ENCODE data around the gene ACBD6.

- TF ChIP-seq, protein P1, sequence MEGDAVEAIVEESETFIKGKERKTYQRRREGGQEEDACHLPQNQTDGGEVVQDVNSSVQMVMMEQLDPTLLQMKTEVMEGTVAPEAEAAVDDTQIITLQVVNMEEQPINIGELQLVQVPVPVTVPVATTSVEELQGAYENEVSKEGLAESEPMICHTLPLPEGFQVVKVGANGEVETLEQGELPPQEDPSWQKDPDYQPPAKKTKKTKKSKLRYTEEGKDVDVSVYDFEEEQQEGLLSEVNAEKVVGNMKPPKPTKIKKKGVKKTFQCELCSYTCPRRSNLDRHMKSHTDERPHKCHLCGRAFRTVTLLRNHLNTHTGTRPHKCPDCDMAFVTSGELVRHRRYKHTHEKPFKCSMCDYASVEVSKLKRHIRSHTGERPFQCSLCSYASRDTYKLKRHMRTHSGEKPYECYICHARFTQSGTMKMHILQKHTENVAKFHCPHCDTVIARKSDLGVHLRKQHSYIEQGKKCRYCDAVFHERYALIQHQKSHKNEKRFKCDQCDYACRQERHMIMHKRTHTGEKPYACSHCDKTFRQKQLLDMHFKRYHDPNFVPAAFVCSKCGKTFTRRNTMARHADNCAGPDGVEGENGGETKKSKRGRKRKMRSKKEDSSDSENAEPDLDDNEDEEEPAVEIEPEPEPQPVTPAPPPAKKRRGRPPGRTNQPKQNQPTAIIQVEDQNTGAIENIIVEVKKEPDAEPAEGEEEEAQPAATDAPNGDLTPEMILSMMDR (IDR thresholded peaks at IDR 0.05; ENCODE audit: insufficient read depth, low read length): no peak
- TF ChIP-seq POLR2AphosphoS5 (IDR thresholded peaks at IDR 0.05; ENCODE audit: low read depth) (no peak), GABPA (IDR thresholded peaks at IDR 0.05; ENCODE audit: low read depth) (no peak), REST (IDR thresholded peaks at IDR 0.05; ENCODE audit: insufficient replicate concordance, low read depth) (no peak), SPI1 (IDR thresholded peaks at IDR 0.05; ENCODE audit: borderline replicate concordance, low read depth) (no peak)
Measured at GRCh38 chr1:180268556-180269075, 233.8 kb downstream of the ACBD6 start.
